Progenitor cell of endocrine pancreas (in vitro differentiated cells): ENCODE results near the gene EPDR1. TPM values are rescaled to one million over a fixed set of nuclear protein-coding genes. Genes with fewer than 3 reads are reported as not detected.

Experiments
- DNase-seq: peaks from one replicate; pipeline ENCODE4 v3.0.0; 2021; ENCODE audit warnings: low spot score; ENCODE audit not compliant: unreplicated experiment
- H3K27ac Mint-ChIP-seq: 2 replicates; pipeline ENCODE4 v1.8.0; 2021; ENCODE audit warnings: mild to moderate bottlenecking, moderate library complexity, mixed read lengths
- H3K27me3 Mint-ChIP-seq: 2 replicates; pipeline ENCODE4 v1.8.0; 2021; ENCODE audit warnings: mixed read lengths
- H3K36me3 Mint-ChIP-seq: 2 replicates; pipeline ENCODE4 v1.8.0; 2022; ENCODE audit warnings: mixed read lengths; ENCODE audit not compliant: insufficient read depth
- H3K4me1 Mint-ChIP-seq: 2 replicates; pipeline ENCODE4 v1.8.0; 2021; ENCODE audit warnings: low read depth, mixed read lengths
- H3K4me3 Mint-ChIP-seq: 2 replicates; pipeline ENCODE4 v1.8.0; 2021; ENCODE audit warnings: low read depth, mild to moderate bottlenecking, moderate library complexity, mixed read lengths
- H3K9me3 Mint-ChIP-seq: 2 replicates; pipeline ENCODE4 v1.8.0; 2021; ENCODE audit warnings: low read depth, mixed read lengths
- total RNA-seq: library from RNA; stranded (reverse); gene quantifications from 2 replicates; pipeline ENCODE4 v1.2.1, GENCODE V29; 2021
- TF ChIP-seq, protein P1 (sequence below): fragments of 200-600 bp; sonication (generic); IDR thresholded peaks from one replicate; pipeline ENCODE4 v1.5.0; 2021; ENCODE audit warnings: antibody characterized with exemption, mild to moderate bottlenecking; ENCODE audit not compliant: unreplicated experiment

Gene EPDR1
- total RNA-seq, 1 donor from 2014 or later, result 1.8 TPM

DNA sequence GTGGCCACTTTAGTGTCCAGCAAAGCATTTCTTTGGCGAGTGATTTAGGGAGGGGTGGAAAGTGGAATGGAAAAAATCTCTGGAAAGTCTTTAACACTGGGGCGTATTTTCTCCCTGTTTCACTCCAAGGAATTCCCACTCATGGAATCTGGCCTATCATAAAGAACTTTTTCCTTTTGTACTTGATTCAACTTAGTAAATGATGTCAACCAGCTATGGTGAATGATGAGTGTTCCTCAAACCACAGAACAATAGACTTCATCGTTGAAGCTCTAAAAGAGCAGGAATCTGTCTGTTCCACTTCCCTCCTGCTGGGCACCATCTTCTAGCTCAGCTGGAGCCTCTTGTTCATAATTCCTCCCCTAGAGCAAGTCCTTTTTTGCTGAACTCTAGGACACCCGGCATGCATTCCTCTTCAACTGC is 66.5 kb downstream of the EPDR1 start:
- peaks cover 3% of the 10 kb centered on the region for H3K27me3 Mint-ChIP-seq
- peaks cover 8% of the 10 kb centered on the region for H3K4me1 Mint-ChIP-seq
- no peaks in the 10 kb centered on the region for H3K36me3 Mint-ChIP-seq
- no peaks in the 10 kb centered on the region for H3K9me3 Mint-ChIP-seq
- DNase-seq, result no peak
- H3K27ac Mint-ChIP-seq, result no peak overlapping the region
- TF ChIP-seq, protein P1, sequence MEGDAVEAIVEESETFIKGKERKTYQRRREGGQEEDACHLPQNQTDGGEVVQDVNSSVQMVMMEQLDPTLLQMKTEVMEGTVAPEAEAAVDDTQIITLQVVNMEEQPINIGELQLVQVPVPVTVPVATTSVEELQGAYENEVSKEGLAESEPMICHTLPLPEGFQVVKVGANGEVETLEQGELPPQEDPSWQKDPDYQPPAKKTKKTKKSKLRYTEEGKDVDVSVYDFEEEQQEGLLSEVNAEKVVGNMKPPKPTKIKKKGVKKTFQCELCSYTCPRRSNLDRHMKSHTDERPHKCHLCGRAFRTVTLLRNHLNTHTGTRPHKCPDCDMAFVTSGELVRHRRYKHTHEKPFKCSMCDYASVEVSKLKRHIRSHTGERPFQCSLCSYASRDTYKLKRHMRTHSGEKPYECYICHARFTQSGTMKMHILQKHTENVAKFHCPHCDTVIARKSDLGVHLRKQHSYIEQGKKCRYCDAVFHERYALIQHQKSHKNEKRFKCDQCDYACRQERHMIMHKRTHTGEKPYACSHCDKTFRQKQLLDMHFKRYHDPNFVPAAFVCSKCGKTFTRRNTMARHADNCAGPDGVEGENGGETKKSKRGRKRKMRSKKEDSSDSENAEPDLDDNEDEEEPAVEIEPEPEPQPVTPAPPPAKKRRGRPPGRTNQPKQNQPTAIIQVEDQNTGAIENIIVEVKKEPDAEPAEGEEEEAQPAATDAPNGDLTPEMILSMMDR, result no peak
- no peak overlapping the region for H3K4me3 Mint-ChIP-seq

DNA sequence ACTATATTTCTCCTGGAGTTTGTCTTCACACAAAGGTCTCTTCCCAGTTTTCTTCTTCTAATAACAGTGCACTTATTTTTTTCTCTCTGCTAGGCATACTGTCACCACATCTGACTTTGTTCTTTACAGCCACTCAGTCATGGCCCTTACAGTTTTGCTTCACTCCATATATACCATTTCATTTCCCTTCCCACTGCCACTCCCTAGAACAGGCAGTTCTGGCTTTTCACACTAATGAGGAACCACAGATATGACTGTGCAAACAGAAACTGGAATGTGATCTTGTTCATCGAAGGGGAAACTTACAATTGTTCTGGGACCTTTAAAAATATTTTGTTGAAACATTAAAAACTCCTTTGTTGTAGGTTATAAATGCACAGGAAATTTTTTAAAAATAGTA is 67.3 kb downstream of the EPDR1 start:
- H3K4me3 Mint-ChIP-seq, result no peak overlapping the region
- TF ChIP-seq, protein P1, result no peak
- DNase-seq, result no peak
- H3K9me3 Mint-ChIP-seq, result no peaks in the 10 kb centered on the region
- no peaks in the 10 kb centered on the region for H3K27me3 Mint-ChIP-seq
- H3K27ac Mint-ChIP-seq, result no peak overlapping the region
- no peaks in the 10 kb centered on the region for H3K36me3 Mint-ChIP-seq
- H3K4me1 Mint-ChIP-seq, result peaks cover 8% of the 10 kb centered on the region

DNA sequence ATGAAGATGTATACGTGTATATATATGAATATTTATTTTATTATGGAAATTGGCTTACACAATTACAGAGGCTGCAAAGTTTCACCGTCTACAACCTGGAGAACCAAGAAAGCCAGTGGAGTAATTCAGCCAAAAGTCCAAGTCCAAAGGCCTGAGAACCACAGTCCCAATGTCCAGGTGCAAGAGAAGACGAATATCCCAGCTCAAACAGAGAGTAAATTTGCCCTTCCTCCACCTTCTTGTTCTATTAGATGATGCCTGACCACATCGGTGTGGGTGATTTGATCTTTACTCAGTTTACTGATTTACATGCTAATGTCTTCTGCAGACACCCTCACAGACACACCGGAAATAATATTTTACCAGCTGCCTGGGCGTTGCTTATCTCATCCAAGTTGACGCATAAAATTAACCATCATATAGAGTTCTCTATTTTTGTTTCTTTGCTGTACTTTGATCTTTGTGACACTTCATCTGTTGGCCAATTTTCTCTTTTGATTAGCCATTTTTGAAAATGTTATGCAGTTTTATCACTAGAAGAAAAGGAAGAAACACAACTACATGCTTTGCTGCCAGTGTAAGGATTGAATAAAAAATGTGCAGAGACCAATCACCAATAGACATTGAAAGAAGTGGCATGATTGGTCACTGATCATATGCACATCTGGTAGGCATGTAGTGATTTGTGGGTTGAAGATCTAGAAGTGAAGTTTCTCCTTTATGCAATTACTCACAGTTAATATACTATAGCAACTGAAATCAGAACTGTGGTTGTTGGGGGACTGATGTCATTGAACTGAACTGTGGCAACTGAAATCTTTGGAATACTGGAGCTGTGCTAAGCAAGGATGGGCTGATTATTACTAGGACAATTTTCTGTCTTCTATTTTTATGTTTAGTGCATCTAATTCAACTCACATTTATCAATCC is 68.5 kb downstream of the EPDR1 start:
- no peak for DNase-seq
- Mint-ChIP-seq H3K27me3 (no peaks in the 10 kb centered on the region), H3K36me3 (no peaks in the 10 kb centered on the region), H3K9me3 (no peaks in the 10 kb centered on the region), H3K27ac (no peak overlapping the region), H3K4me1 (peaks cover 8% of the 10 kb centered on the region), H3K4me3 (no peak overlapping the region)
- TF ChIP-seq, protein P1, result no peak

DNA sequence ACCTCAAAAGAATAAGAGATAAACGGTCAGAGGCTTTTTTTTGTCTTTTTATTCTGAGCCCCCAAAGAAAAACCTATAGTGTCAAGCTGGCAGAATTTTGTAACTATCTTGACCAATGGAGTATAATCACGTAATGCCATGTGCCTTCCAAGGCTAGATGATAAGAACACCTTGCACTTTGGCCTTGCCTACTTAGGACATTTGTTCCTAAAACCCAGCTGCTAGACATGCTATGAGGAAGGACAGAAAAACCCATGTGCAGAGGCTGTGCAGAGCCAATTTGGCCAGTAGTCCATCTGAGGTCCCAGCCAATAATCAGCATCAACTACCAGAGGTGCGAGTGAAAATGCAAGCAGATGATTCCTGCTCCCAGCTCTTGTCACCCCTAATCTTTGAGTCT is 69.9 kb downstream of the EPDR1 start:
- TF ChIP-seq, protein P1, result no peak
- H3K4me1 Mint-ChIP-seq, result peaks cover 8% of the 10 kb centered on the region
- H3K9me3 Mint-ChIP-seq, result peaks cover 2% of the 10 kb centered on the region
- DNase-seq, result no peak
- H3K27me3 Mint-ChIP-seq, result no peaks in the 10 kb centered on the region
- H3K36me3 Mint-ChIP-seq, result no peaks in the 10 kb centered on the region
- H3K27ac Mint-ChIP-seq, result no peak overlapping the region
- H3K4me3 Mint-ChIP-seq, result no peak overlapping the region

DNA sequence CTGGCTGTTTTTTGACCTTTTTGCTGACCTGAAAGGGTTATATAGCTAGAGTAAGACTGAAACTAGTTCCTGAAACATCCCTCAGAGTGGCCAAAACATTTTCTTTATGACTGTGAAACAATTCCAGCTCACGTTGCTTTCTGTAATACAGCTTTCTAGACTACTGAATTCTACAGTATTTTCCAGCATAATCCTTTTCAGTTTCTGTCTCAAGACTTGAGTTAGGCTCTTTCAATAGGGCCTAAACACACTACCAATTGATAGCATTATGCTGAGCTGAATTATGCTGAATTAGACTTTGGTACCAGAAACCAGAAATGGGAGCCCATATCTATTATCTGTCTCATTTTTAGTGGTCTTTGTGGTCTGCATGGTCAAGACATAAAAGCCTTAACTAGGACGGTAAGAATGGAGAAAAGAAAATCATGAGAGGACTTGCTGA is 72.6 kb downstream of the EPDR1 start:
- DNase-seq, result no peak
- TF ChIP-seq, protein P1, result no peak
- Mint-ChIP-seq H3K9me3 (peaks cover 11% of the 10 kb centered on the region), H3K4me3 (no peak overlapping the region), H3K4me1 (peaks cover 2% of the 10 kb centered on the region), H3K36me3 (no peaks in the 10 kb centered on the region), H3K27ac (no peak overlapping the region), H3K27me3 (no peaks in the 10 kb centered on the region)
